ENCODE data around the gene XCL1. TPM values are rescaled to one million over a fixed set of nuclear protein-coding genes. Genes with fewer than 3 reads are reported as not detected.
"Not testable (repeated sequence)": the region's sequence is repeated elsewhere in the genome, so short reads cannot be mapped to it uniquely, and the experiment has no call there.

The XCL1 gene, protein sequence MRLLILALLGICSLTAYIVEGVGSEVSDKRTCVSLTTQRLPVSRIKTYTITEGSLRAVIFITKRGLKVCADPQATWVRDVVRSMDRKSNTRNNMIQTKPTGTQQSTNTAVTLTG
- under 1 TPM in 1 of 4 donors, not detected in 3; 0.47 TPM for total RNA-seq

DNA sequence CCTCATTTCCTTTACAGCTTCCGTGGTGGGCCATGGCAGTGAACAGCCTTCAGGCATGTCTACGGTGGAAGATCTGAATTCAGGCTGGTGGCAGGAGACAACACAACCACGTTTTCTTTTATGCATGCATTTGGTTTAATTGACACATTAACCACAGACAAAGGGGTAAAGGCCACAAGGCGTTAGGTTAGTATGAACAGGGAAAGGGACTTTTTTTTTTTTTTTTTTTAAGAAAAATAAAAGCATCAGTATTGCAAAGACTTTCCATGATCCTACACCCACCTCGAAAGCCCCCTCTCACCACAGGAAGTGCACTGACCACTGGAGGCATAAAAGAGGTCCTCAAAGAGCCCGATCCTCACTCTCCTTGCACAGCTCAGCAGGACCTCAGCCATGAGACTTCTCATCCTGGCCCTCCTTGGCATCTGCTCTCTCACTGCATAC is at the start of gene XCL1:
Gene XCL1, plus strand, starts transcription at position 361 of the 444 bp plus-strand sequence. Its CDS starts 33 bp downstream, at position 394.
- H3K4me1 ChIP-seq, H3K27ac ChIP-seq, ATAC-seq, H3K4me3 ChIP-seq, H3K27me3 ChIP-seq, H3K36me3 ChIP-seq, H3K9me3 ChIP-seq: not testable (repeated sequence)
- WGBS, 2 donors (ENCODE audit: low coverage in 1 of 2): 73 to 90% methylated on average over 2 of the region's 6 CpGs

DNA sequence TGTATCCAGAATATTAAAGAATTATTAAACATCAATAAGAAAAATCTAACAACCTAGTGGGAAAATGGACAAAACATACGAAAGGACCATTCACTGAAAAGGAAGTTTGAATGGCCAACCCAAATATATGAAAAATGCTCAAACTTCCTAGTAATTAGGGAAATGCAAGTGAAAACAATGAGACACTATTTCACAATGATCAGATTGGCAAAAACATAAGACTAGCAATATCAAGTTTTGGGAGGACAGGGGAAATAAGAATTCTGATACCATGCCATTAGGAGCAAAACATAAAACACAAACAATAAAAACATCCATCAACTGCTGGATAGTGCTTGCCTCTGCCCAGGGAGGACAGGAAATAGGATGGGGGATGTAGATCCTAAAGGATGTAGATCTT is 46.9 kb upstream of the XCL1 start:
- 42 to 69% methylated on average over 1 of the region's 1 CpG for WGBS, 2 donors (ENCODE audit: low coverage in 1 of 2)
- H3K4me3 ChIP-seq: no peak overlapping the region
- H3K36me3 ChIP-seq: no peaks in the 10 kb centered on the region
- H3K27ac ChIP-seq: no peak overlapping the region
- H3K4me1 ChIP-seq: no peaks in the 10 kb centered on the region
- no peak for ATAC-seq
- no peaks in the 10 kb centered on the region for H3K27me3 ChIP-seq
- H3K9me3 ChIP-seq: no peaks in the 10 kb centered on the region
- TF ChIP-seq POLR2AphosphoS5 (IDR thresholded peaks at IDR 0.05) (no peak), EP300 (IDR thresholded peaks at IDR 0.05) (no peak), POLR2A (IDR thresholded peaks at IDR 0.05) (no peak)
- TF ChIP-seq, protein P1, sequence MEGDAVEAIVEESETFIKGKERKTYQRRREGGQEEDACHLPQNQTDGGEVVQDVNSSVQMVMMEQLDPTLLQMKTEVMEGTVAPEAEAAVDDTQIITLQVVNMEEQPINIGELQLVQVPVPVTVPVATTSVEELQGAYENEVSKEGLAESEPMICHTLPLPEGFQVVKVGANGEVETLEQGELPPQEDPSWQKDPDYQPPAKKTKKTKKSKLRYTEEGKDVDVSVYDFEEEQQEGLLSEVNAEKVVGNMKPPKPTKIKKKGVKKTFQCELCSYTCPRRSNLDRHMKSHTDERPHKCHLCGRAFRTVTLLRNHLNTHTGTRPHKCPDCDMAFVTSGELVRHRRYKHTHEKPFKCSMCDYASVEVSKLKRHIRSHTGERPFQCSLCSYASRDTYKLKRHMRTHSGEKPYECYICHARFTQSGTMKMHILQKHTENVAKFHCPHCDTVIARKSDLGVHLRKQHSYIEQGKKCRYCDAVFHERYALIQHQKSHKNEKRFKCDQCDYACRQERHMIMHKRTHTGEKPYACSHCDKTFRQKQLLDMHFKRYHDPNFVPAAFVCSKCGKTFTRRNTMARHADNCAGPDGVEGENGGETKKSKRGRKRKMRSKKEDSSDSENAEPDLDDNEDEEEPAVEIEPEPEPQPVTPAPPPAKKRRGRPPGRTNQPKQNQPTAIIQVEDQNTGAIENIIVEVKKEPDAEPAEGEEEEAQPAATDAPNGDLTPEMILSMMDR (IDR thresholded peaks at IDR 0.05): no peak

DNA sequence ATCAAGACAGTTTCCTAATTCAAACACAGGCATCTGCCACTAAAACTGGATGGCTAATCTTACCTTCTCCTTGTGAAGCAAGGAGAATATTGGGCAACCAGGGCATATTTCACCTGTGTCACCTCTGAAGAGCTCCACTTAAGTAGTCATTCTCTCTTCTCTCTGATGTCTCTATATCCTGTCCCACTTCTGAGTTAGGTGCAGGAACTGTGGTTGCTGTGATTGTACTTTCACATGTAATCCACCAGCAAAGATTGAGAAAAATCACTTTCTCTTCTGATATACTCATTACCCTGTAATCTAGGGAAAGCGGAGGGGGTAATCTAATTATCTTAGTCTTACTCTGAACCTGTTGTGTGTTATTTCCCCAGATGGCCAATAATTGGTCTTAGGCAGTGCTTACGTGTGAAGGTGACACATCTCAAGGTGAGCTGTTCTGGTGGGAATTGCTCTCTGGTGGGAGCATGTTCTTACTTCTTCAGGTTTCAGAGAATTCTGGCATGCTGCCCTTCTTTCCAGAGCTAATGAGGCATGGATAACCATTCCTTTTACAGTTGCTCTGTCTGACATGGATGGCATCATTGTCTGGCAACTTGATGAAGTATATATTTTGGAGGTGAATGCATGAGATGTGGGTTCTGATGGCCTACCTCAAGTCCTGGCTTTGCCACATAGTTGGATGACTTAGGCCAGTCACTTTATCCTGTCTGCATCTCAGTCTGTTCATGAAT is 44.6 kb upstream of the XCL1 start:
- 90 to 100% methylated on average over 2 of the region's 2 CpGs for WGBS, 2 donors (ENCODE audit: low coverage in 1 of 2)
- Histone ChIP-seq H3K27me3 (no peaks in the 10 kb centered on the region), H3K9me3 (no peaks in the 10 kb centered on the region), H3K36me3 (no peaks in the 10 kb centered on the region), H3K4me1 (no peaks in the 10 kb centered on the region), H3K4me3 (no peak overlapping the region), H3K27ac (no peak overlapping the region)
- ATAC-seq: no peak
- TF ChIP-seq POLR2AphosphoS5 (IDR thresholded peaks at IDR 0.05): no peak
- TF ChIP-seq EP300 (IDR thresholded peaks at IDR 0.05): no peak
- TF ChIP-seq POLR2A (IDR thresholded peaks at IDR 0.05): no peak
- TF ChIP-seq, protein P1 (IDR thresholded peaks at IDR 0.05): no peak

DNA sequence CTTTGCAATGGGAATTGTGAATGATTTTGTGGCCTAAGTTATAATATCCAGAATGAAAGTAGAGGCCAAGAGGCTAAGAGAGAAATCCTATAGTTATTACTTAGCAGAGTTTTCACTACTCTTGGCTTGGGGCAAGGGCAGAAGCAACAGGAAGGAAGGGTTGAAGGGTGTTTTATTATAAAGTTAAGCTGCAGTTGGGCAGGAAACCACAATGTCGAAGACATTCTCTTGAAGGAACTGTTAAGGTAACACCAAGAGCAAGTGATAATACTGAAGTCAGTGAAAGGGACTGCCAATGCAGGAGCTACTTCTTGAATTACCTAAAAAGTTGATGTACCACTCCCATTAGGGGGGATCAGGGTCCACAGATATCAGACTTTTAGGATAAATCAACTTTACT is 40.9 kb upstream of the XCL1 start:
- no peak for ATAC-seq
- Histone ChIP-seq H3K4me3 (no peak overlapping the region), H3K9me3 (no peaks in the 10 kb centered on the region), H3K4me1 (no peaks in the 10 kb centered on the region), H3K36me3 (no peaks in the 10 kb centered on the region), H3K27ac (no peak overlapping the region), H3K27me3 (no peaks in the 10 kb centered on the region)
- WGBS, 2 donors (ENCODE audit: low coverage in 1 of 2): 56 to 78% methylated on average over 1 of the region's 1 CpG
- TF ChIP-seq, protein P1 (IDR thresholded peaks at IDR 0.05): no peak
- TF ChIP-seq POLR2A (IDR thresholded peaks at IDR 0.05): no peak
- TF ChIP-seq POLR2AphosphoS5 (IDR thresholded peaks at IDR 0.05): no peak
- no peak for TF ChIP-seq EP300 (IDR thresholded peaks at IDR 0.05)

DNA sequence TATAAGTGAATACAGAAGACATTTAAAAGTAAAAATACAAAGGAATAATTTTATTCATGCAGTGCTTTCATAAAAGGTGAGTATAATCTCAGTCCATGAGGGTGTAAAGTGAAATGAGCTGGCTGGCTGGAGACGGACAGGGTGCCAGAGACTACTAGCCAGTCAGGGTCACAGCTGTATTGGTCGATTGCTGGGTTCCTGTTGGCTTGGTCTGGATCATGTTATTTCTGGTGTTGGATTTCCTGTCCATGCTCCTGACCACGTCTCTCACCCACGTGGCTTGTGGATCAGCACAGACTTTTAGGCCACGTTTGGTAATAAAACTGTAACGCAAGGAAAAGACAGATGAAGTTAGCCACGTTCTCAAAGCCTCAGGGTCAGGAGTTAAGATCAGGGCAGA is 35.6 kb upstream of the XCL1 start:
- ATAC-seq, H3K4me1 ChIP-seq, H3K36me3 ChIP-seq, H3K27me3 ChIP-seq, H3K4me3 ChIP-seq, H3K9me3 ChIP-seq, H3K27ac ChIP-seq: not testable (repeated sequence)
- WGBS, 2 donors (ENCODE audit: low coverage in 1 of 2): 58% methylated on average over 6 of the region's 7 CpGs; no CpG with 5 or more reads in 1 of the 2 donors

DNA sequence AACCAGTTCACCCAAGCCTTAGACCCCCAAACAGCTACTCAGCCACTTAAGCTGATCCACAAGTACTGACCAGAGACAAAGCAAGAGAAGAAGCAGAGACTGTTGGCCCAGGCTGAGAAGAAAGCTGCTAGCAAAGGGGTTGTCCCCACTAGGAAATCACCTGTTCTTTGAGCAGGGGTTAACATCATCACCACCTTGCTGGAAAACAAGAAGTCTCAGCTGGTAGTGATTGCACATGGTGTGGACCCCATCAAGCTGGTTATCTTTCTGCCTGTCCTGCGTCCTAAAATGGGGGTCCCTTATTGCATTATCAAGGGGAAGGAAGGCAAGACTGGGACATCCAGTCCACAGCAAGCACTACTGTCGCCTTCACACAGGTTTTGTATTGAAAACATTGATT is 33.4 kb upstream of the XCL1 start:
- 88 to 100% methylated on average over 2 of the region's 2 CpGs for WGBS, 2 donors (ENCODE audit: low coverage in 1 of 2)
- H3K9me3 ChIP-seq, H3K36me3 ChIP-seq, H3K27ac ChIP-seq, H3K4me1 ChIP-seq, H3K4me3 ChIP-seq, H3K27me3 ChIP-seq, ATAC-seq: not testable (repeated sequence)

DNA sequence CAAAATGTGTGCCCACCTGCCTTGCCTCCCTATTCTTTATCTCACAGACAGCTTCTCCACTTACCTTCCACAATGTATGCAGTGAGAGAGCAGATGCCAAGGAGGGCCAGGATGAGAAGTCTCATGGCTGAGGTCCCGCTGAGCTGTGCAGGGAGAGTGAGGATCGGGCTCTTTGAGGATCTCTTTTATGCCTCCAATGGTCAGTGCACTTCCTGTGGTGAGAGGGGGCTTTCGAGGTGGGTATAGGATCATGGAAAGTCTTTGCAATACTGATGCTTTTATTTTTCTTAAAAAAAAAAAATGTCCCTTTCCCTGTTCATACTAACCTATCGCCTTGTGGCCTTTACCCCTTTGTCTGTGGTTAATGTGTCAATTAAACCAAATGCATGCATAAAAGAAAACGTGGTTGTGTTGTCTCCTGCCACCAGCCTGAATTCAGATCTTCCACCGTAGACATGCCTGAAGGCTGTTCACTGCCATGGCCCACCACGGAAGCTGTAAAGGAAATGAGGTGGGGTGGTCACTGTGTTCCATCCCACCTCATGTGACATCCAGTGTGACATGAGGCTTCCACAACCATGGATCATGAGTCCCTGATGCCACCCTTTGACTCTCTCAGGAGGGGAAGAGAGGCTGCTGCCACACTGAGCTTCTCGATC is 32.4 kb upstream of the XCL1 start, which contains the start of gene XCL2:
Gene XCL2, minus strand, starts transcription at position 158 of the 659 bp plus-strand sequence. Its CDS starts 33 bp downstream, at position 125.
- not testable (repeated sequence) for H3K9me3 ChIP-seq, H3K4me1 ChIP-seq, ATAC-seq, H3K36me3 ChIP-seq, H3K27ac ChIP-seq, H3K4me3 ChIP-seq, H3K27me3 ChIP-seq
- WGBS, 2 donors (ENCODE audit: low coverage in 1 of 2): 89 to 93% methylated on average over 3 to 4 of the region's 8 CpGs

Measured in gastroesophageal sphincter (tissue), 4 donors.